HG02588 (cell line): ENCODE measurements around the gene CPA1.

Experiments
- ATAC-seq: cut with Tn5 transposase; IDR thresholded peaks from one replicate; pipeline ENCODE4 v1.9.1; 2021; ENCODE audit warnings: mild to moderate bottlenecking, moderate library complexity; ENCODE audit not compliant: unreplicated experiment

Gene CPA1

GRCh38 chr7:130423501-130424037, 43.3 kb downstream of the CPA1 start:
- ATAC-seq = no peak

GRCh38 chr7:130425796-130426195, 45.5 kb downstream of the CPA1 start:
- ATAC-seq = no peak

- no peak for ATAC-seq
These were observed 46.3 kb downstream of the CPA1 start for GRCh38 chr7:130426564-130426963.

GRCh38 chr7:130429019-130429418, 48.7 kb downstream of the CPA1 start:
- ATAC-seq = no peak

- no peak for ATAC-seq
These were observed 49.8 kb downstream of the CPA1 start for GRCh38 chr7:130430115-130430514.

- no peak for ATAC-seq
These were observed 50.8 kb downstream of the CPA1 start for GRCh38 chr7:130430841-130431666.

GRCh38 chr7:130432886-130433285, 52.6 kb downstream of the CPA1 start:
- no peak for ATAC-seq

- no peak for ATAC-seq
These were observed 53.0 kb downstream of the CPA1 start for GRCh38 chr7:130433301-130433700.

GRCh38 chr7:130435311-130435854, 55.1 kb downstream of the CPA1 start:
- ATAC-seq = no peak

GRCh38 chr7:130436253-130436652, 56.0 kb downstream of the CPA1 start:
- no peak for ATAC-seq
